H9 (cell line): ENCODE results near the gene LOXL1. TPM values are rescaled to one million over a fixed set of nuclear protein-coding genes. Genes with fewer than 3 reads are reported as not detected.

Source experiments
- DNase-seq: peaks from one replicate; pipeline ENCODE4 v3.0.0-alpha.2; 2017
- H2AFZ ChIP-seq: one replicate; pipeline ENCODE4 v1.6.1; 2013; ENCODE audit warnings: mild to moderate bottlenecking, low read length, control low read depth, moderate library complexity
- H2AK5ac ChIP-seq: 2 replicates; pipeline ENCODE4 v1.6.1; 2013; ENCODE audit warnings: low read length, control low read depth, mixed read lengths; ENCODE audit not compliant: insufficient read length
- H2BK120ac ChIP-seq: one replicate; pipeline ENCODE4 v1.6.1; 2013; ENCODE audit warnings: low read depth, mild to moderate bottlenecking, low read length, control low read depth, inconsistent platforms; ENCODE audit not compliant: poor library complexity, severe bottlenecking
- H2BK12ac ChIP-seq: 2 replicates; pipeline ENCODE4 v1.6.1; 2013; ENCODE audit warnings: low read length, control low read depth, mixed read lengths, low read depth; ENCODE audit not compliant: insufficient read length
- H2BK15ac ChIP-seq: 2 replicates; pipeline ENCODE4 v1.6.1; 2013; ENCODE audit warnings: low read depth, low read length, control low read depth
- H2BK20ac ChIP-seq: one replicate; pipeline ENCODE4 v1.6.1; 2013; ENCODE audit warnings: low read depth, mild to moderate bottlenecking, low read length, control low read depth, inconsistent platforms; ENCODE audit not compliant: poor library complexity, severe bottlenecking
- H2BK5ac ChIP-seq: 2 replicates; pipeline ENCODE4 v1.6.1; 2013; ENCODE audit warnings: low read length, control low read depth, mixed read lengths; ENCODE audit not compliant: insufficient read length
- H3K14ac ChIP-seq: 2 replicates; pipeline ENCODE4 v1.6.1; 2013; ENCODE audit warnings: low read length, control low read depth; ENCODE audit not compliant: insufficient read depth
- H3K18ac ChIP-seq: 2 replicates; pipeline ENCODE4 v1.6.1; 2013; ENCODE audit warnings: low read depth, mild to moderate bottlenecking, mixed read lengths, low read length, control low read depth; ENCODE audit not compliant: insufficient read length
- H3K23ac ChIP-seq: 2 replicates; pipeline ENCODE4 v1.6.1; 2013; ENCODE audit warnings: low read length, control low read depth, mixed read lengths, low read depth; ENCODE audit not compliant: insufficient read length
- H3K23me2 ChIP-seq: 2 replicates; pipeline ENCODE4 v1.6.1; 2013; ENCODE audit warnings: low read depth, mild to moderate bottlenecking, mixed read lengths, low read length, control low read depth; ENCODE audit not compliant: insufficient read length, poor library complexity, severe bottlenecking
- H3K27ac ChIP-seq: 2 replicates; pipeline ENCODE4 v1.5.1; 2013; ENCODE audit warnings: low read length, control low read depth, mixed read lengths, low read depth; ENCODE audit not compliant: insufficient read length
- H3K27me3 ChIP-seq: 2 replicates; pipeline ENCODE4 v1.6.1; 2013; ENCODE audit warnings: low read length, control low read depth, inconsistent platforms; ENCODE audit not compliant: insufficient read depth
- H3K4ac ChIP-seq: 2 replicates; pipeline ENCODE4 v1.6.1; 2013; ENCODE audit warnings: low read depth, mild to moderate bottlenecking, control low read depth, inconsistent platforms, low read length, moderate library complexity
- H3K4me1 ChIP-seq: 2 replicates; pipeline ENCODE4 v1.6.1; 2013; ENCODE audit warnings: low read length, control low read depth, inconsistent platforms; ENCODE audit not compliant: insufficient read depth
- H3K4me2 ChIP-seq: 2 replicates; pipeline ENCODE4 v1.6.1; 2013; ENCODE audit warnings: low read length, control low read depth, mixed read lengths; ENCODE audit not compliant: insufficient read length, insufficient read depth
- H3K56ac ChIP-seq: 2 replicates; pipeline ENCODE4 v1.6.1; 2013; ENCODE audit warnings: low read depth, mild to moderate bottlenecking, mixed read lengths, low read length, control low read depth; ENCODE audit not compliant: insufficient read length
- H3K79me1 ChIP-seq: 2 replicates; pipeline ENCODE4 v1.6.1; 2013; ENCODE audit warnings: low read depth, mild to moderate bottlenecking, moderate library complexity, low read length, control low read depth, inconsistent platforms; ENCODE audit not compliant: insufficient read depth, poor library complexity, severe bottlenecking
- H3K79me2 ChIP-seq: 2 replicates; pipeline ENCODE4 v1.6.1; 2013; ENCODE audit warnings: low read length, control low read depth, inconsistent platforms; ENCODE audit not compliant: insufficient read depth
- H3K9ac ChIP-seq: 2 replicates; pipeline ENCODE4 v1.6.1; 2013; ENCODE audit warnings: low read length, control low read depth, mixed read lengths; ENCODE audit not compliant: insufficient read length; ENCODE audit errors: extremely low read depth
- H3K9me3 ChIP-seq: one replicate; pipeline ENCODE4 v1.6.1; 2013; ENCODE audit warnings: low read depth, low read length, inconsistent platforms; ENCODE audit not compliant: control insufficient read depth
- H3T11ph ChIP-seq: one replicate; pipeline ENCODE4 v1.6.1; 2013; ENCODE audit warnings: mild to moderate bottlenecking, low read length, control low read depth, inconsistent platforms
- H4K20me1 ChIP-seq: one replicate; pipeline ENCODE4 v1.6.1; 2013; ENCODE audit not compliant: control insufficient read depth, insufficient read length, insufficient read depth
- H4K5ac ChIP-seq: 2 replicates; pipeline ENCODE4 v1.6.1; 2013; ENCODE audit warnings: low read depth, mild to moderate bottlenecking, mixed read lengths, low read length, control low read depth; ENCODE audit not compliant: insufficient read length
- H4K8ac ChIP-seq: replicated peaks from 2 replicates; pipeline ENCODE4 v1.6.1; 2013; ENCODE audit warnings: low read length, control low read depth, mixed read lengths, low read depth; ENCODE audit not compliant: insufficient read length
- H4K91ac ChIP-seq: 2 replicates; pipeline ENCODE4 v1.6.1; 2013; ENCODE audit warnings: low read depth, mild to moderate bottlenecking, moderate library complexity, mixed read lengths, low read length, control low read depth; ENCODE audit not compliant: insufficient read length
- H3K27ac Mint-ChIP-seq, 3 experiments: 2 replicates in 2 of 3; 3 replicates in 1 of 3; pipeline ENCODE4 v1.8.0; 2020 to 2021; ENCODE audit warnings: mixed read lengths in 3 of 3, mild to moderate bottlenecking in 1 of 3, moderate library complexity in 1 of 3
- H3K27me3 Mint-ChIP-seq: 2 replicates; pipeline ENCODE4 v1.8.0; 2021; ENCODE audit warnings: low read depth, mild to moderate bottlenecking, moderate library complexity, mixed read lengths
- H3K36me3 Mint-ChIP-seq, 3 experiments: 2 replicates in 2 of 3; 3 replicates in 1 of 3; pipeline ENCODE4 v1.8.0; 2020 to 2021; ENCODE audit warnings: low read depth in 3 of 3, mixed read lengths in 3 of 3; ENCODE audit not compliant: insufficient read depth in 1 of 3
- H3K4me1 Mint-ChIP-seq, 2 experiments: 2 replicates each; pipeline ENCODE4 v1.8.0; 2020; ENCODE audit warnings: mixed read lengths in 2 of 2
- H3K4me3 Mint-ChIP-seq, 2 experiments: 2 replicates in 1 of 2; 3 replicates in 1 of 2; pipeline ENCODE4 v1.8.0; 2020 to 2021; ENCODE audit warnings: mild to moderate bottlenecking in 2 of 2, mixed read lengths in 2 of 2, moderate library complexity in 1 of 2
- H3K9me3 Mint-ChIP-seq, 2 experiments: 2 replicates in 1 of 2; 3 replicates in 1 of 2; pipeline ENCODE4 v1.8.0; 2020; ENCODE audit warnings: mild to moderate bottlenecking in 2 of 2, mixed read lengths in 2 of 2, moderate library complexity in 1 of 2
- WGBS: extraction: QIAGEN DNeasy Blood & Tissue Kit; methylation state at CpG from one replicate; pipeline ENCODE4 v1.1.7; 2013; ENCODE audit warnings: missing lambda C conversion rate, low lambda C conversion rate, mixed read lengths; ENCODE audit not compliant: insufficient read length; ENCODE audit errors: extremely low coverage; 5-methylcytosine and 5-hydroxymethylcytosine counted together
- total RNA-seq: library from RNA; stranded (reverse); gene quantifications from 2 replicates; pipeline ENCODE4 v1.2.1, GENCODE V29; 2021
- TF ChIP-seq, protein P1 (sequence below): fragments of 200-600 bp; sonication (generic); conservative IDR thresholded peaks from 3 replicates; pipeline ENCODE4 v1.8.0; 2021; ENCODE audit warnings: antibody characterized with exemption, mild to moderate bottlenecking

LOXL1 gene
- total RNA-seq, 1 experiment from 2014 or later: 9.1 TPM

DNA sequence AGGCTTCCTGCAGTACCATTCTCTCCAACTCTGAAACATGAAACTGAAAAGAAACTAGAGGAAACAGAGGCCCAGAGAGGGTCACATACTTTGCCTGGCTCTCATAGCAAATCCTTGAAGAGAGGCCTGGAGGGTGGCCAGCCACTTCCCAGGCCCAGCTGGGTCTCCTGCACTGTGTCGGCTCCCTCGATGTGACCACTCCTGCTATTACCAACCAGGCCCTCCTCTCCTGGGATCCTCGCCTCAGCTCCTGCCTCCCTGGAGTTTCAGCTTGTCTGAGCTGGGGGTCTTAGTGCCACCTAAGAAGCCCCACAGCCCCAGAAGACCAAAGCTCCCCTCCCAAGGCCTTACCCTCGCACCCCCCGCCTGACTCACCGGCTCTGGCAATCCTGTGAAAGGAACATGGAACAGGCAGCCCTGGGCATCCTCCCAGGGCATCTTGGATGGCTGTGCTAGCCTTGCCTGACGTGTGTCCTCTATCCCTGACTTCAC, 4.6 kb downstream of the LOXL1 start:
- H3K23me2 ChIP-seq: peaks cover 13% of the 10 kb centered on the region
- no peak overlapping the region for H2BK12ac ChIP-seq
- H3K23ac ChIP-seq: no peak overlapping the region
- H3K4me2 ChIP-seq: no peak overlapping the region
- no peaks in the 10 kb centered on the region for H3K9me3 ChIP-seq
- H3K9ac ChIP-seq: no peak overlapping the region
- H3T11ph ChIP-seq: no peak overlapping the region
- no peak overlapping the region for H2BK15ac ChIP-seq
- no CpG with 5 or more reads among the region's 7 CpGs for WGBS
- H3K4me1 ChIP-seq: peaks cover 2% of the 10 kb centered on the region; the same call in 1 of the 2 replicates
- no peak overlapping the region for H4K8ac ChIP-seq
- no peak overlapping the region for H3K18ac ChIP-seq
- H3K56ac ChIP-seq: no peak overlapping the region
- H3K36me3 Mint-ChIP-seq: no peaks in the 10 kb centered on the region
- no peaks in the 10 kb centered on the region for H3K9me3 Mint-ChIP-seq
- no peak overlapping the region for H4K5ac ChIP-seq
- peak overlapping the region in 2 of 3 experiments; percentile 49 to 61; a peak in 1 of 7 replicates for H3K27ac Mint-ChIP-seq
- TF ChIP-seq, protein P1, sequence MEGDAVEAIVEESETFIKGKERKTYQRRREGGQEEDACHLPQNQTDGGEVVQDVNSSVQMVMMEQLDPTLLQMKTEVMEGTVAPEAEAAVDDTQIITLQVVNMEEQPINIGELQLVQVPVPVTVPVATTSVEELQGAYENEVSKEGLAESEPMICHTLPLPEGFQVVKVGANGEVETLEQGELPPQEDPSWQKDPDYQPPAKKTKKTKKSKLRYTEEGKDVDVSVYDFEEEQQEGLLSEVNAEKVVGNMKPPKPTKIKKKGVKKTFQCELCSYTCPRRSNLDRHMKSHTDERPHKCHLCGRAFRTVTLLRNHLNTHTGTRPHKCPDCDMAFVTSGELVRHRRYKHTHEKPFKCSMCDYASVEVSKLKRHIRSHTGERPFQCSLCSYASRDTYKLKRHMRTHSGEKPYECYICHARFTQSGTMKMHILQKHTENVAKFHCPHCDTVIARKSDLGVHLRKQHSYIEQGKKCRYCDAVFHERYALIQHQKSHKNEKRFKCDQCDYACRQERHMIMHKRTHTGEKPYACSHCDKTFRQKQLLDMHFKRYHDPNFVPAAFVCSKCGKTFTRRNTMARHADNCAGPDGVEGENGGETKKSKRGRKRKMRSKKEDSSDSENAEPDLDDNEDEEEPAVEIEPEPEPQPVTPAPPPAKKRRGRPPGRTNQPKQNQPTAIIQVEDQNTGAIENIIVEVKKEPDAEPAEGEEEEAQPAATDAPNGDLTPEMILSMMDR: no peak
- no peaks in the 10 kb centered on the region for H3K79me2 ChIP-seq
- no peak overlapping the region for H3K4me3 Mint-ChIP-seq
- H4K20me1 ChIP-seq: no peaks in the 10 kb centered on the region
- no peak overlapping the region for H3K14ac ChIP-seq
- H3K4ac ChIP-seq: no peak overlapping the region
- no peak overlapping the region for H2BK5ac ChIP-seq
- H3K27me3 Mint-ChIP-seq: peaks cover 4% of the 10 kb centered on the region
- H2AFZ ChIP-seq: no peak overlapping the region
- H3K27ac ChIP-seq: no peak overlapping the region
- H2BK120ac ChIP-seq: no peak overlapping the region
- no peak overlapping the region for H4K91ac ChIP-seq
- no peaks in the 10 kb centered on the region for H3K79me1 ChIP-seq
- no peaks in the 10 kb centered on the region for H3K27me3 ChIP-seq
- no peak overlapping the region for H2BK20ac ChIP-seq
- DNase-seq: no peak
- H3K4me1 Mint-ChIP-seq: peaks cover 21 to 24% of the 10 kb centered on the region in 2 experiments
- no peak overlapping the region for H2AK5ac ChIP-seq
